A673 (cell line): ENCODE data around the gene CASP5. TPM values are rescaled to one million over a fixed set of nuclear protein-coding genes. Genes with fewer than 3 reads are reported as not detected.

Experiments used
- BruUV-seq: library from RNA; stranded (reverse); fragments of 400-500 nt; replicated peaks from 2 replicates; lab custom pipeline; 2021; lab: Mats Ljungman, UMichigan
- CTCF ChIA-PET: fragments of 300-600 bp; sonication (Branson Sonifier 250); formaldehyde crosslinking; loops from one replicate; lab custom pipeline; 2022; ENCODE audit warnings: antibody characterized with exemption; lab: Charles Lee
- POLR2A ChIA-PET: fragments of 300-600 bp; sonication (Branson Sonifier 250); formaldehyde crosslinking; loops from one replicate; lab custom pipeline; 2022; ENCODE audit warnings: antibody characterized with exemption; ENCODE audit not compliant: low non-redundant PET; lab: Charles Lee
- DNase-seq: peaks from one replicate; pipeline ENCODE4 v3.0.0-alpha.2; 2015; ENCODE audit warnings: low spot score
- H3K27ac ChIP-seq: fragments of 200-600 bp; sonication (generic); 2 replicates; pipeline ENCODE4 v1.5.1; 2016; ENCODE audit warnings: mixed run types, low read depth, mild to moderate bottlenecking, mixed read lengths, antibody characterized with exemption, low read length; ENCODE audit not compliant: poor library complexity, severe bottlenecking
- H3K27me3 ChIP-seq: fragments of 200-600 bp; sonication (generic); replicated peaks from 2 replicates; pipeline ENCODE4 v1.6.1; 2017; ENCODE audit warnings: mixed run types, low read depth, mild to moderate bottlenecking, mixed read lengths, antibody characterized with exemption, low read length; ENCODE audit not compliant: insufficient read depth, poor library complexity
- H3K36me3 ChIP-seq: fragments of 200-600 bp; sonication (generic); 2 replicates; pipeline ENCODE4 v1.6.1; 2016; ENCODE audit warnings: mixed run types, mild to moderate bottlenecking, mixed read lengths, antibody characterized with exemption, low read length; ENCODE audit not compliant: insufficient read depth, poor library complexity, severe bottlenecking
- H3K4me1 ChIP-seq: fragments of 200-600 bp; sonication (generic); 2 replicates; pipeline ENCODE4 v1.6.1; 2017; ENCODE audit warnings: mixed run types, mild to moderate bottlenecking, mixed read lengths, antibody characterized with exemption, low read length; ENCODE audit not compliant: insufficient read depth, poor library complexity, severe bottlenecking
- H3K4me3 ChIP-seq: fragments of 200-600 bp; sonication (generic); 2 replicates; pipeline ENCODE4 v1.5.1; 2016; ENCODE audit warnings: low read depth, mixed run types, mild to moderate bottlenecking, mixed read lengths, low read length; ENCODE audit not compliant: poor library complexity, severe bottlenecking
- H3K9me3 ChIP-seq: fragments of 200-600 bp; sonication (generic); 2 replicates; pipeline ENCODE4 v1.6.1; 2016; ENCODE audit warnings: mixed run types, low read depth, mild to moderate bottlenecking, mixed read lengths, antibody characterized with exemption, low read length; ENCODE audit not compliant: poor library complexity, severe bottlenecking
- CTCF ChIP-seq: fragments of 300-800, 200-600 bp; sonication (generic); conservative IDR thresholded peaks from 2 replicates; pipeline ENCODE4 v1.5.1; 2017; ENCODE audit warnings: low read depth, mild to moderate bottlenecking, antibody characterized with exemption, low read length, moderate library complexity, mixed read lengths
- EZH2 ChIP-seq: fragments of 200-600 bp; sonication (generic); IDR thresholded peaks from 2 replicates; pipeline ENCODE4 v1.6.1; 2017; ENCODE audit warnings: borderline replicate concordance, low read depth, mild to moderate bottlenecking, mixed read lengths, antibody characterized with exemption, low read length; ENCODE audit not compliant: poor library complexity, severe bottlenecking
- intact Hi-C: fragments of 100-400 bp; cut with micrococcal nuclease; formaldehyde crosslinking; loops from one replicate; pipeline ENCODE4 v1.10.0; 2022; ENCODE audit not compliant: unreplicated experiment
- total RNA-seq: library from RNA; stranded (reverse); gene quantifications from 2 replicates; pipeline ENCODE4 v1.2.3, GENCODE V29; 2021

CASP5 gene
- total RNA-seq, 1 experiment from 2014 or later: not detected

GRCh38 chr11:105027678-105028077 is 4.7 kb upstream of the CASP5 start:
- Histone ChIP-seq H3K9me3 (no peaks in the 10 kb centered on the region), H3K4me3 (no peak overlapping the region), H3K27ac (no peak overlapping the region), H3K27me3 (no peaks in the 10 kb centered on the region), H3K4me1 (peaks cover 4% of the 10 kb centered on the region), H3K36me3 (no peaks in the 10 kb centered on the region)
- BruUV-seq: no TSS peak
- CTCF ChIA-PET: no interaction called here
- TF ChIP-seq CTCF (no peak), EZH2 (no peak)
- intact Hi-C loops: no loop called here
- DNase-seq: no peak
- POLR2A ChIA-PET: no interaction called here

- Histone ChIP-seq H3K27me3 (no peaks in the 10 kb centered on the region), H3K36me3 (no peaks in the 10 kb centered on the region), H3K4me3 (no peak overlapping the region), H3K9me3 (no peaks in the 10 kb centered on the region), H3K4me1 (peaks cover 4% of the 10 kb centered on the region), H3K27ac (no peak overlapping the region)
- intact Hi-C loops: no loop called here
- no TSS peak for BruUV-seq
- CTCF ChIA-PET: no interaction called here
- DNase-seq: no peak
- TF ChIP-seq EZH2: no peak
- no peak for TF ChIP-seq CTCF
- POLR2A ChIA-PET: no interaction called here
Measured at GRCh38 chr11:105024394-105024793, 1.4 kb upstream of the CASP5 start.

GRCh38 chr11:105022527-105022926 is 441 bp downstream of the CASP5 start:
- intact Hi-C loops: no loop called here
- Histone ChIP-seq H3K36me3 (no peaks in the 10 kb centered on the region), H3K4me1 (peaks cover 4% of the 10 kb centered on the region), H3K27me3 (no peaks in the 10 kb centered on the region), H3K4me3 (no peak overlapping the region), H3K27ac (no peak overlapping the region), H3K9me3 (no peaks in the 10 kb centered on the region)
- DNase-seq: no peak
- ChIA-PET CTCF (no interaction called here), POLR2A (no interaction called here)
- TF ChIP-seq CTCF (no peak), EZH2 (no peak)
- no TSS peak for BruUV-seq
